ENCODE measurements around the gene RBM42. TPM values are rescaled to one million over a fixed set of nuclear protein-coding genes. Genes with fewer than 3 reads are reported as not detected.

The RBM42 gene
- total and polyA plus RNA-seq, 9 of the 15 experiments (the other 6 are each of a cell fraction or from before 2014, with no cell fraction given): 5.7 to 149 (median 32.4) TPM

DNA sequence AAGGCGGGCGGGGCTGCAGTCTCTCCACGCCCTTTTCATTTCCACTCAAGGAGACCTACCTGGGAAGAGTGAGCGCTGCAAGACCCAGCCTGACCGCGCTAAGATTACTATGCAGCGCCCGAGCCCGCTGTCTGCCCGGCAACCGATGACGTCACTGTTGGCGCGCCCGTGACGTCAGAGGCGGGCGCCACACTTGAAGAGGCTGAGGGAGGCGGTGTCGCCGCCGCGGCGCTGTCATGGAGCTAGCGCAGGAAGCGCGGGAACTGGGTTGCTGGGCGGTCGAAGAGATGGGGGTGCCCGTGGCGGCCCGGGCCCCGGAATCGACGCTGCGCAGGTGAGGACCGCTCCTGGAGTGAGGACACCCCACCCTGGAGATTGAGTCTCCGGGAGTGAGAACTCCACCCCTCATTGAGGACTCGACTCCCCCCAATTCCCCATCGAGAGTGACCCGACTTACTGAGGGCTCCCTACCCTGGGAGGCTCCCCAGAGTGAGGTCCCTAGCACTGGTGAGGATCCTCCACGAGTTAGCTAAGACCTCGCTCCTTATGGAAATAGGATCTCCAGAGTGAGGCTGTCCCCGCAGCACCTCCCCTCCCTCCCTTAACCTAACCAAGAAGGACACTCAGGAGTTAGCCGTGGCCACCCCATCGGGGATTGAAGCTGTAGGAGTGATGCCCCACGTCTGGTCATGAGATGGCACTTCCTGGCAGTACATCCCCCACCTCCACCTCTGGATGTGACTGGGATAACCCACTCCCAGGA lies 16.1 kb upstream of the RBM42 start, which contains the start of gene HAUS5 (continued):
- TF ChIP-seq TFAM (CRISPR knock-in tag; conservative IDR thresholded peaks at IDR 0.05) (no peak), NR2C2 (CRISPR knock-in tag; IDR thresholded peaks at IDR 0.05) (no peak), NR2C2 (tag; IDR thresholded peaks at IDR 0.05) (no peak), MAFG (tag; conservative IDR thresholded peaks at IDR 0.05) (no peak), TCF3 (CRISPR knock-in tag; IDR thresholded peaks at IDR 0.05) (peak; percentile 36; the same call in 1 of the 2 replicates), FOXK2 (conservative IDR thresholded peaks at IDR 0.05 in 1 of 2, IDR thresholded peaks at IDR 0.05 in 1 of 2; ENCODE audit: low read depth in 2 of 2) (no peak), ZNF583 (CRISPR knock-in tag; IDR thresholded peaks at IDR 0.05) (peak; percentile 78; the same call in 1 of the 2 replicates), GATAD2B (IDR thresholded peaks at IDR 0.05; ENCODE audit: borderline replicate concordance) (no peak), WHSC1 (IDR thresholded peaks at IDR 0.05; ENCODE audit: low read length) (no peak), NFRKB (IDR thresholded peaks at IDR 0.05; ENCODE audit: low read depth) (peak; percentile 57; the same call in 1 of the 2 replicates), NFE2 (IDR thresholded peaks at IDR 0.05; ENCODE audit: low read depth) (0 out of 2 replicates have a peak, but pooled peaks have one; percentile 17), PCBP1 (IDR thresholded peaks at IDR 0.05; ENCODE audit: low read depth, low read length, poor library complexity, severe bottlenecking) (peak; percentile 49), ZNF263 (CRISPR knock-in tag; IDR thresholded peaks at IDR 0.05; ENCODE audit: borderline replicate concordance) (0 out of 2 replicates have a peak, but pooled peaks have one; percentile 31), MEF2D (tag; conservative IDR thresholded peaks at IDR 0.05; ENCODE audit: low read depth) (no peak), DMBX1 (CRISPR knock-in tag; IDR thresholded peaks at IDR 0.05; ENCODE audit: borderline replicate concordance) (peak; percentile 41; the same call in 1 of the 2 replicates), SMARCA4 (IDR thresholded peaks at IDR 0.05) (no peak), PHTF2 (CRISPR knock-in tag; IDR thresholded peaks at IDR 0.05) (no peak), NR2C1 (IDR thresholded peaks at IDR 0.05) (no peak), NR2C1 (tag; IDR thresholded peaks at IDR 0.05) (no peak), DPF2 (IDR thresholded peaks at IDR 0.05) (no peak), FOXA1 (IDR thresholded peaks at IDR 0.05; ENCODE audit: borderline replicate concordance) (no peak)
- TF ChIP-seq, protein P1, sequence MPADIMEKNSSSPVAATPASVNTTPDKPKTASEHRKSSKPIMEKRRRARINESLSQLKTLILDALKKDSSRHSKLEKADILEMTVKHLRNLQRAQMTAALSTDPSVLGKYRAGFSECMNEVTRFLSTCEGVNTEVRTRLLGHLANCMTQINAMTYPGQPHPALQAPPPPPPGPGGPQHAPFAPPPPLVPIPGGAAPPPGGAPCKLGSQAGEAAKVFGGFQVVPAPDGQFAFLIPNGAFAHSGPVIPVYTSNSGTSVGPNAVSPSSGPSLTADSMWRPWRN (IDR thresholded peaks at IDR 0.05; ENCODE audit: low read depth): peak; percentile 52; the same call in 1 of the 2 replicates
- TF ChIP-seq, protein P2, sequence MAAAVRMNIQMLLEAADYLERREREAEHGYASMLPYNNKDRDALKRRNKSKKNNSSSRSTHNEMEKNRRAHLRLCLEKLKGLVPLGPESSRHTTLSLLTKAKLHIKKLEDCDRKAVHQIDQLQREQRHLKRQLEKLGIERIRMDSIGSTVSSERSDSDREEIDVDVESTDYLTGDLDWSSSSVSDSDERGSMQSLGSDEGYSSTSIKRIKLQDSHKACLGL (CRISPR knock-in tag; IDR thresholded peaks at IDR 0.05; ENCODE audit: borderline replicate concordance, poor library complexity, severe bottlenecking): no peak
- TF ChIP-seq, protein P3, sequence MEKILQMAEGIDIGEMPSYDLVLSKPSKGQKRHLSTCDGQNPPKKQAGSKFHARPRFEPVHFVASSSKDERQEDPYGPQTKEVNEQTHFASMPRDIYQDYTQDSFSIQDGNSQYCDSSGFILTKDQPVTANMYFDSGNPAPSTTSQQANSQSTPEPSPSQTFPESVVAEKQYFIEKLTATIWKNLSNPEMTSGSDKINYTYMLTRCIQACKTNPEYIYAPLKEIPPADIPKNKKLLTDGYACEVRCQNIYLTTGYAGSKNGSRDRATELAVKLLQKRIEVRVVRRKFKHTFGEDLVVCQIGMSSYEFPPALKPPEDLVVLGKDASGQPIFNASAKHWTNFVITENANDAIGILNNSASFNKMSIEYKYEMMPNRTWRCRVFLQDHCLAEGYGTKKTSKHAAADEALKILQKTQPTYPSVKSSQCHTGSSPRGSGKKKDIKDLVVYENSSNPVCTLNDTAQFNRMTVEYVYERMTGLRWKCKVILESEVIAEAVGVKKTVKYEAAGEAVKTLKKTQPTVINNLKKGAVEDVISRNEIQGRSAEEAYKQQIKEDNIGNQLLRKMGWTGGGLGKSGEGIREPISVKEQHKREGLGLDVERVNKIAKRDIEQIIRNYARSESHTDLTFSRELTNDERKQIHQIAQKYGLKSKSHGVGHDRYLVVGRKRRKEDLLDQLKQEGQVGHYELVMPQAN (IDR thresholded peaks at IDR 0.05; ENCODE audit: borderline replicate concordance): peak; percentile 87
- TF ChIP-seq, protein P4, sequence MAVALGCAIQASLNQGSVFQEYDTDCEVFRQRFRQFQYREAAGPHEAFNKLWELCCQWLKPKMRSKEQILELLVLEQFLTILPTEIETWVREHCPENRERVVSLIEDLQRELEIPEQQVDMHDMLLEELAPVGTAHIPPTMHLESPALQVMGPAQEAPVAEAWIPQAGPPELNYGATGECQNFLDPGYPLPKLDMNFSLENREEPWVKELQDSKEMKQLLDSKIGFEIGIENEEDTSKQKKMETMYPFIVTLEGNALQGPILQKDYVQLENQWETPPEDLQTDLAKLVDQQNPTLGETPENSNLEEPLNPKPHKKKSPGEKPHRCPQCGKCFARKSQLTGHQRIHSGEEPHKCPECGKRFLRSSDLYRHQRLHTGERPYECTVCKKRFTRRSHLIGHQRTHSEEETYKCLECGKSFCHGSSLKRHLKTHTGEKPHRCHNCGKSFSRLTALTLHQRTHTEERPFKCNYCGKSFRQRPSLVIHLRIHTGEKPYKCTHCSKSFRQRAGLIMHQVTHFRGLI (CRISPR knock-in tag; IDR thresholded peaks at IDR 0.05): peak; percentile 82; the same call in 1 of the 2 replicates

Measured in K562 (cell line).